HG03342 (cell line): ENCODE data around the gene PITPNC1.
"Not testable (repeated sequence)": the region's sequence is repeated elsewhere in the genome, so short reads cannot be mapped to it uniquely, and the experiment has no call there.

Experiments
- ATAC-seq: cut with Tn5 transposase; IDR thresholded peaks from one replicate; pipeline ENCODE4 v1.9.1; 2021; ENCODE audit warnings: mild to moderate bottlenecking, moderate library complexity; ENCODE audit not compliant: unreplicated experiment

Gene PITPNC1

GRCh38 chr17:67606471-67606870, 229.4 kb downstream of the PITPNC1 start:
- ATAC-seq, result no peak

DNA sequence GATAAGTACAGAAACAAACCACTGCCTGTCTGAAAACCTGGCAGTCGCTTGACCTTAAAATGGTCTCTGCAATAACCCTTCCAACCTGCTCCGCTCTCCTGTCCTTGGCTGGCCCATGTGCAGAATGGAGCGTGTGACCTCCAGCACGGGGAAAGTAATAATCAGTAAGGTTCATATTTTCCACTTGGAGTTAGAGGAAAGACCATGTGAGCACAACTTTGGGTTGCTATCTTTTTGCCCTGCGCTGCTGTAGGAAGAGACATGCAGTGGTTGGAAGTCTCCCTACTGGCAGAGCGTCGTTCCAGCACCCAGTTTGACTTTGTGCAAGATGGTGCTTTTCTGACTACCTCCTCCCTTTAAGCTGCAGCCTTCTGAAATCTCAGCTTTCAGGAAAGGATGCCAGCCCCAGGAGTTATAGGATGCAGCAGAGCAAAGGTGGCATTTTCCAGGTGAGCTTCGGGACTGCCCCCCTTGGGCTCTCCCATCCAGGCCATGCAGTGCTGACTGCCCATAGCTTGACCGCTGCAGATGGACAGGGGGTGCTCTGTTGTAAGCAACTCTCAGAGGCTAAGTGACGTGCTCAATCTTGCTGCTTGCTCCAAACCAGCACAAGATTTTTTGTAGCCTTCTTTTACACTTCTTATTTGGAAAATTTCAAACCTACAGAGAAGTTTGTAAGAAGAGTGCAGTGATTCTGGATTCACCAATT, 230.0 kb downstream of the PITPNC1 start:
- ATAC-seq, result no peak

GRCh38 chr17:67610061-67610460, 233.0 kb downstream of the PITPNC1 start:
- ATAC-seq, result no peak

- no peak for ATAC-seq
These were observed 236.9 kb downstream of the PITPNC1 start for GRCh38 chr17:67613961-67614360.

DNA sequence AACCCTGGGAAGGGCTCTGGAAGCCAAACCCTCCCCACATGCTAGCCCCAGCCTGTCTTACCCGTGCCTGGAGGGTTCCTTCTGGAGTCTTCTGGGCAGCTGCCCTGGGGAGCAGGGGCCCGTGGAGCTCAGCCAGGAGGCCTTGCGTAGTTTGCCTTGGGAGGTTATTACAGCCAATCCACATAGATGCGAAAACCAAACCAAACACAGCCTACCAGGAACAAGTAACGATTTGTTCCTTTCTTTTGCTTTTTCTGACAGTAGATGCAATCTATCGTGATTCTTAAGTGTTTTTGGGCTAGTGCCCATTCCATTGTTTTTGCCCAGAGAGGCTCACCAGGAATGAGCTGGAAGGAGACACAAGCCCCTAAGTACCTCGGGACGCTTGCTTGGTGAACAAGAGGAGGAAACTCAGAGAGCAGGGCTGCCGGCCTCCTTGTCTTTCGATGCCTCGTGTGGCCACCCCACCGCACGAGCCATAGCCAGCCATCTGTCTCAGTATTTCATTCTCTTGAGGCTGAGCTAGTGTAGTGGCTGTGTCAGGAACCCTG, 238.0 kb downstream of the PITPNC1 start:
- no peak for ATAC-seq

DNA sequence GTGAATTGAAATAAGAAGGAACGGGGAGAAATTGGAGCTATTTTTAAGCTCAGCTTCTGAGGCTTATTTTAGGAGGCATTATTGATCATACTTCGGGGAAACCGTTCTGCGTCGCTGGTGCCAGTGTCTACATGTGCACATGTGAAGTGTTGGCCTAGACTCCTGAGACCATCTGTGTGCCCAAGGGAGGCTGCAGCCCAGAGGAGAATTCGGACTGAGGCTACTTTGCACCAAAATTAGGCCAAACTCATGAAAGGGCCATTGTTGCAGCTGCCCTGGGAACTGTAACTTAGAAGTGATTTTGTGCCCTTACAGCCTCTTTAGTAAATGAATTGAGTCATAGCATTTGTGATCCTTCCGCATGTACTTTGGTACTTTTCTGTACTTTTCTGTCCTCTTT, 238.7 kb downstream of the PITPNC1 start:
- no peak for ATAC-seq

- no peak for ATAC-seq
These were observed 240.3 kb downstream of the PITPNC1 start for GRCh38 chr17:67617304-67617899.

GRCh38 chr17:67619555-67619954, 242.5 kb downstream of the PITPNC1 start:
- ATAC-seq, result no peak

- no peak for ATAC-seq
These were observed 243.0 kb downstream of the PITPNC1 start for GRCh38 chr17:67620088-67620487.

DNA sequence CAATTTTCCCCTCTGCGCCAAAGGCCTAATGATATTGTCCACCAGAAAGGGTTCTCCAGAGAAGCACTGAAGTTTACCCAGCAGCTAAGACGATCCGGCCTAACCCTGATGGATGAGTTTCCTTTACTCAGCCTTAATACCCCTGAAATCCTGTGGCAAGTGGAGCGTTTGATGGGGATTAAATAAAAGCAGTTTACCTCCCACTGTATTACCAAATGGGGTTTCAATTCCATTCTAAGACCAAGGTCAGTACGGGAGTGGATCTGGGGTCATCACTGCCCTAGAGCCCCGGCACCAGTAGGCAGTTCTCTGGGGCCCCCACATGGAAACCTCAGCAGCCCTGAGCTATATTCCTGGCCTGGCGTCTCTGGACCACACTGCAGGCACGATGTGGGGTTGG, 243.6 kb downstream of the PITPNC1 start:
- no peak for ATAC-seq

GRCh38 chr17:67623767-67624166, 246.7 kb downstream of the PITPNC1 start:
- ATAC-seq, result no peak

GRCh38 chr17:67624886-67625656, 248.0 kb downstream of the PITPNC1 start:
- no peak for ATAC-seq

- ATAC-seq, result no peak
These were observed 248.9 kb downstream of the PITPNC1 start for GRCh38 chr17:67625971-67626370.

DNA sequence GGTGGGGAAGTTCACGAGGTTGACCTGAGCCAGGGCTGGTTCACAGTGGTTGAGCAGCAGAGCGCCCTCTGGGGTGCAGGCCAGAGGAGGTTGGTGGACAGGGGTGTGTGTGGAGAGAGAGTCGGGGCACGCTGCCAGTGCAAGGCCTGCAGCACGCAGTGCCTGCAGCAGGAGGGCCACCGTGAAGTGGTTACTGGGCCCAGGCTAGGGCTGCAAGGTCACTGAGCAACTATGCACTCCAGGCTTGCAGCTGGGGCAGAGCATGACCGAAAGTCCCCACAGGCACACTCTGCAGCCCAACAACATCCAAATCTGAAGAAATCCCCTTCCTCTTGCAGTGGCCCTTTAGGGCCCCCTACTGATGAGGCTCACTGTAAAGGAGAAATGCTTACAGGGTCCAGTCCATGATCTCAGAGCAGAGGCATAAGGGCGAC, 251.5 kb downstream of the PITPNC1 start:
- ATAC-seq, result no peak

DNA sequence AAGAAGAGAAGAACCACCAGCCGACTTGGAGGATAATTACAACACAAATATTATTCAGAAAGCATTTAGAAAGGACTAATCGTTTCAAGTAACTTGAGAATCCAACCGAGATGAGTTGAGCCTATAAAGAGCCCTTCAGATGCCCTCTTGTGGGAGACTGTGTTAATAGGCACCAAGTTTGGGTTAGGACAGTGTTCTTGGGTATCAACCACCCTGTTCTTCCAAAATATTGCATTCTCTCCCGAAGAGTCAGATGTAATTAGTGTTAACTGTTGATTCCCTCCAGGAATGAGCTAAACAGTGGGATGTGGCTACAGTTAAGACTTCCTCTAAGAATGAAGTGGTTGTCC, 252.9 kb downstream of the PITPNC1 start:
- no peak for ATAC-seq

DNA sequence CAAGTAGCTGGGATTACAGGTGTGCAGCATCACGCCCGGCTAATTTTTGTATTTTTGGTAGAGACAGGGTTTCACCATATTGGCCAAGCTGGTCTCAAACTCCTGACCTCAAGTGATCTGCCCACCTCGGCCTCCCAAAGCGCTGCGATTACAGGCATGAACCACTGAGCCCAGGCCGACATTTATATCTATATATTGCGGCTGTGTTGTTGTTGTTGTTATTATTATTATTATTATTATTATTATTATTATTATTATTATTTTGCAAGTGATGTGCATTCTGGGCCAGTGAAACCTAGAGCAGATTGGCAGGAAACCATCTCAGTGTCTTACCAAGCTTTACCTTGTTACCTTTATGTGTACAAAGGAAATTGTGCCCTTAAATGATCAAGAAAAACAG, 253.8 kb downstream of the PITPNC1 start:
- ATAC-seq, result not testable (repeated sequence)

DNA sequence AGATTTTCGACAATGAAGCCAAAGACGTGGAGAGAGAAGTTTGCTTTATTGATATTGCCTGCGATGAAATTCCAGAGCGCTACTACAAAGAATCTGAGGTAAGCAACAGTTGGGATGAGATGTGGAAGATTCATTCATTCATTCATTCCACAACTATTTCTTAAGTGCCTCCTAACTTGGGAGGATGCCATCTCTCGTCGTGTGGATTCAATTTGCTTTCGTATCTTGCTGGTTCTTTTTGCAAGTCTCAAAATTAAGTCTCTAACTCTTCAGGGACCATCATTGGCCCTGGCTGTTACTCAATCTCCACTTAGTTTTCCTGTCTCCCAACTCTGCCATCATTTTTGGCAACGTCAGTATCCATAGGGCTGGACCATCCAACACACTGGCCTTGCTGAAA, 255.1 kb downstream of the PITPNC1 start:
- ATAC-seq, result no peak

DNA sequence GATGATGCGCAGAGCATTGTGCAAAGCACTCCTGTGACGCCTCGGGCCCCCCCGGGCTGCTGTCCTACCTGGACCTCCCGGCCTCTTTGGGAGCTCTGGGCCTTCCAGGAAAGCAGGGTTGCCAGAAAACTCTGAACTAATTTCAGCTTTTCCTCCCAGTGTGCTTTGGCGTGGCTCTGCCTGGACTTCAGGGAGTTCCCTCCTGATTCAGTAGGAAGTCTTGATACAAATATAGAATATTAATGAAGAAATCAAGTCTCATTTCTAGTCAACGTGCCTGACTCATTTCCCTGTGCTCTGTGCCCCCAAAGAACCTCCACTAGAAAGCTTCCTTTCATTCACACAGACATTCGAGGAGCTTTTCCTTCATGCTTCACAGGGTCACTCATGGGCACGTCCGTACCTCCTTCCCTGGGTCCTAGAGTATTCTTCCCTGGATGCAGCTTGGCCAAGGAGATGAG, 256.7 kb downstream of the PITPNC1 start:
- ATAC-seq, result no peak

GRCh38 chr17:67635681-67636080, 258.6 kb downstream of the PITPNC1 start:
- no peak for ATAC-seq

DNA sequence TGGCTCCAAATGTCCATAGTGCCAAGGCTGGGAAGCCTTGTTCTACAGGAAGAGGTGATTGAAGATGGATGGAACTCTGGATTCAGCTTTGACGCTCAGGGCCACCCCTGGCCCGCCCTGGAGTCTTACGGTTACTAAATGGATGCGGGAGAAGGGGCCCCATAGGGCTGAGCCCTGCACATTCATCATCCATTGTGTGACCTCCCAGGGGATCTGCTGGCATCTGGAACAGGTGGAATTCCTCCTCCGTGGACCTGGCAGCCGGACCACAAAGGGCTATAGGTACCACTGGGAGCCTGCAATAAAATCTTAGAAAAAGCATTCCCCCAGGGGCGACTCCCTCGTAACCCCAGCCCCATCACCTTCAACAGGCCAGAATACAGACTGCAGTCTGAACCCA, 259.2 kb downstream of the PITPNC1 start:
- ATAC-seq, result no peak

DNA sequence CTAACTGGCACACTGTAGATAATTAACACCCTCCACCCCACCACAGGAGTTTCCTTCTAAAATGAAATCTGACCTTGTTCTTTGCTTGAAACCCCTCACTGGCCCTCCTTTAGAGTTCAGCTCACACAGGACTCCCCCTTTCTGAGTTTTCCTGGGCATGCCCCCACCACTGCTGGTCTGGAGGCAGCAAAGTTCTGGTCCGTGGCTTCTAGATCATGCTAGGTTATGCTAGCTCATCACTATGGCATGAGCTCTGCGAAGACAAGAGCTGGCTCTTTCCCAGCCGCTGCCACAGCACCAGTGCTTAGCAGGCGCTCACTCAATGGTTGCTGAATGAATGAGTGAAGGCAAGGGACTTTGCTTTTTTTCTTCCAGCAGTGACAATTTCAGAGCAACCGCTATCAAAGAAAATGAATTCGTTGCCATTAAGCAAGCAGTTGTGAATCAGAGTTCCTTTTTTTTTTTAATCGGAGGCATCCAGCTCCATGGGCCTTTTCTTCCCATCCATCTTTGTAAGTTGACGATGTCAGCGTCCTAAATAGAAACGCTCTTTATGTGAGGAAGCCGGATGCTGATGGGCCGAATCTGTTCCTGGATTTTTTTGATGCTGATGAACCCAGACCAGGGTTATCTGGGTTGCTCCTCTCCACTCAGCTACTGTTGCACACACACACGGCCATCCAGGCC, 259.9 kb downstream of the PITPNC1 start:
- no peak for ATAC-seq
